Middle frontal gyrus (tissue), 1 donor: ENCODE measurements around the gene PDK4.
"Not testable (repeated sequence)": the region's sequence is repeated elsewhere in the genome, so short reads cannot be mapped to it uniquely, and the experiment has no call there.

Source experiments
- DNase-seq: peaks from one replicate; pipeline ENCODE4 v3.0.0-alpha.2; 2015; ENCODE audit warnings: low spot score; ENCODE audit errors: extremely low spot score

PDK4 gene

GRCh38 chr7:95605275-95605674, 9.0 kb upstream of the PDK4 start:
- DNase-seq: no peak

GRCh38 chr7:95604811-95605210, 8.5 kb upstream of the PDK4 start:
- DNase-seq: not testable (repeated sequence)

GRCh38 chr7:95604397-95604796, 8.1 kb upstream of the PDK4 start:
- DNase-seq: not testable (repeated sequence)

GRCh38 chr7:95602421-95602820, 6.1 kb upstream of the PDK4 start:
- no peak for DNase-seq

- no peak for DNase-seq
Measured at GRCh38 chr7:95601316-95601715, 5.0 kb upstream of the PDK4 start.

GRCh38 chr7:95599069-95599468, 2.8 kb upstream of the PDK4 start:
- no peak for DNase-seq

- no peak for DNase-seq
Measured at GRCh38 chr7:95598511-95598910, 2.2 kb upstream of the PDK4 start.

- DNase-seq: no peak
Measured at GRCh38 chr7:95595746-95596197, 544 bp downstream of the PDK4 start.

GRCh38 chr7:95594185-95594584, 2.1 kb downstream of the PDK4 start:
- no peak for DNase-seq

GRCh38 chr7:95593343-95593742, 3.0 kb downstream of the PDK4 start:
- DNase-seq: no peak

- DNase-seq: no peak
Measured at GRCh38 chr7:95592570-95592969, 3.7 kb downstream of the PDK4 start.

- no peak for DNase-seq
Measured at GRCh38 chr7:95590387-95591248, 5.7 kb downstream of the PDK4 start.

GRCh38 chr7:95589766-95590165, 6.5 kb downstream of the PDK4 start:
- no peak for DNase-seq

GRCh38 chr7:95589031-95589430, 7.3 kb downstream of the PDK4 start:
- no peak for DNase-seq

GRCh38 chr7:95586951-95587301, 9.4 kb downstream of the PDK4 start:
- DNase-seq: no peak

GRCh38 chr7:95585426-95585789, 10.9 kb downstream of the PDK4 start:
- no peak for DNase-seq

- no peak for DNase-seq
Measured at GRCh38 chr7:95584769-95585425, 11.4 kb downstream of the PDK4 start.

GRCh38 chr7:95583834-95584621, 12.3 kb downstream of the PDK4 start:
- no peak for DNase-seq

- DNase-seq: no peak
Measured at GRCh38 chr7:95582578-95583293, 13.6 kb downstream of the PDK4 start.

- DNase-seq: no peak
Measured at GRCh38 chr7:95581467-95581866, 14.8 kb downstream of the PDK4 start.

- no peak for DNase-seq
Measured at GRCh38 chr7:95579318-95579717, 17.0 kb downstream of the PDK4 start.
